Stomach (tissue), 9 donors: ENCODE results near the gene INSIG1. TPM values are rescaled to one million over a fixed set of nuclear protein-coding genes. Genes with fewer than 3 reads are reported as not detected.

ENCODE experiments used
- DNase-seq, 2 donors: peaks; one replicate each; pipeline versions ENCODE4 v3.0.0 to v3.0.0-alpha.2; 2013 to 2019
- H3K27ac ChIP-seq, 5 donors: fragments of 200-600 bp in 4 of 5; sonication (generic) in 4 of 5; one replicate each; pipeline ENCODE4 v1.5.1; 2013 to 2019; ENCODE audit warnings: mild to moderate bottlenecking in 1 of 5, moderate library complexity in 1 of 5
- H3K27me3 ChIP-seq, 3 donors: fragments of 200-600 bp; sonication (generic); one replicate each; pipeline ENCODE4 v1.5.1; 2017 to 2019; ENCODE audit warnings: mixed run types in 1 of 3
- H3K36me3 ChIP-seq, 4 donors: fragments of 200-600 bp; sonication (generic); 1 replicate in 3 of 4; 2 replicates in 1 of 4; pipeline ENCODE4 v1.5.1; 2016 to 2019
- H3K4me1 ChIP-seq, 4 donors: fragments of 200-600 bp; sonication (generic); one replicate each; pipeline ENCODE4 v1.5.1; 2016 to 2019
- H3K4me3 ChIP-seq, 4 donors: fragments of 200-600 bp; sonication (generic) in 3 of 4; one replicate each; pipeline ENCODE4 v1.5.1; 2016 to 2019; ENCODE audit warnings: mild to moderate bottlenecking in 1 of 4
- H3K9me3 ChIP-seq, 4 donors: fragments of 200-600 bp; sonication (generic); one replicate each; pipeline ENCODE4 v1.5.1; 2016 to 2019
- EP300 ChIP-seq: sonication (generic); formaldehyde crosslinking; IDR thresholded peaks from one replicate; pipeline ENCODE4 v1.6.1; 2017; ENCODE audit warnings: antibody characterized with exemption
- POLR2A ChIP-seq, 4 donors: fragments of 450-650 bp; IDR thresholded peaks; one replicate each; pipeline ENCODE4 v1.6.1; 2016; ENCODE audit warnings: antibody characterized with exemption in 4 of 4, control low read depth in 2 of 4, mild to moderate bottlenecking in 1 of 4, moderate library complexity in 1 of 4
- POLR2AphosphoS5 ChIP-seq, 3 donors: sonication (generic); formaldehyde crosslinking; IDR thresholded peaks; one replicate each; pipeline ENCODE4 v1.6.1; 2016; ENCODE audit warnings: antibody characterized with exemption in 3 of 3
- WGBS, 5 donors: extraction: QIAGEN DNeasy Blood & Tissue Kit in 3 of 5; methylation state at CpG; one replicate each; pipeline versions ENCODE4 v1.1.5 to v1.1.7; 2013 to 2018; 5-methylcytosine and 5-hydroxymethylcytosine counted together
- intact Hi-C: fragments of 100-400 bp; cut with DNase I; formaldehyde crosslinking; loops from one replicate; pipeline ENCODE4 v1.15.1; 2023; ENCODE audit warnings: low total_unique reads
- polyA plus RNA-seq, 3 donors: library from polyadenylated mRNA; stranded (reverse); fragments of 200-250 nt; gene quantifications; one replicate each; pipeline ENCODE4 v1.2.3, GENCODE V29; 2013
- total RNA-seq, 5 donors: library from RNA; depleted of rRNA; stranded (reverse); fragments of >200 nt; gene quantifications; one replicate each; pipeline versions ENCODE4 v1.1.0 to v1.2.3, GENCODE V29; 2014 to 2016
- TF ChIP-seq, protein P1 (sequence below), 7 experiments: fragments of 450-650 bp in 4 of 7; fragments of 200-600 bp in 3 of 7; sonication (generic) in 3 of 7; IDR thresholded peaks; one replicate each; pipeline ENCODE4 v1.5.1; 2016 to 2019; ENCODE audit warnings: antibody characterized with exemption in 7 of 7, control low read depth in 2 of 7, mild to moderate bottlenecking in 1 of 7
- donor health status: healthy with polysubstance abuse.
- donor health status: Bipolar disorder and iron deficiency.
- donor health status: healthy.

Gene INSIG1
- total and polyA plus RNA-seq, 8 donors = 9.9 to 65.2 (median 34.2) TPM

DNA sequence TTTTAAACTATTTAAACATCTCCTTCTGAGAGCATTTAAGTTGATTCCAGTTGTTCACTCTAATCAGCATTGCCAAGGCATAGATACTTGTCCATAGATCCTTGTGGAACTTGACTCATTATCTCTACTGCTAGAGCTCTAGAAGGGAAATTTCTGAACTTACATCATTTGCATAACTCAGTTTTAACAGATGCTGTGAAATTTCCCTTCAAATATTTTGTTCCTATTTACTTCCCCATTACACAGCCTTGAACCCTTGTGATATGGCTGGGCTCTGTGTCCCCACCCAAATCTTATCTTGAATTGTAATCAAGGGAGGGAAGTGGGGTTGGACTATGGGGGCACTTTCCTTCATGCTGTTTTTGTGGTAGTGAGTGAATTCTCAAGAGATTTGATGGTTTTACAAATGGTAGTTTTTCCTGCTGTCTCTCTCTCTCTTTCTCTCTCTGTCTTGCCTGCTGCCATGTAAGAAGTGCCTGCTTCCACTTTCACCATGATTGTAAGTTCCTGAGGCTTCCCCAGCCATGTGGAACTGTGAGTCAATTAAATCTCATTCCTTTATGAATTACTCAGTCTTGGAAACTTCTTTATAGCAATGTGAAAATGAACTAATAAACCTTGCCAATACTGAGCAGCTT, 25.4 kb downstream of the INSIG1 start:
- H3K9me3 ChIP-seq = no peaks in the 10 kb centered on the region
- DNase-seq = no peak
- no peak overlapping the region for H3K27ac ChIP-seq
- H3K36me3 ChIP-seq = no peaks in the 10 kb centered on the region
- H3K27me3 ChIP-seq = peaks cover 0 to 34% (median 0%) of the 10 kb centered on the region in 3 donors
- no peak for TF ChIP-seq EP300
- no peak for TF ChIP-seq POLR2A (IDR thresholded peaks at IDR 0.05)
- TF ChIP-seq POLR2AphosphoS5 (IDR thresholded peaks at IDR 0.05) = no peak
- TF ChIP-seq, protein P1, sequence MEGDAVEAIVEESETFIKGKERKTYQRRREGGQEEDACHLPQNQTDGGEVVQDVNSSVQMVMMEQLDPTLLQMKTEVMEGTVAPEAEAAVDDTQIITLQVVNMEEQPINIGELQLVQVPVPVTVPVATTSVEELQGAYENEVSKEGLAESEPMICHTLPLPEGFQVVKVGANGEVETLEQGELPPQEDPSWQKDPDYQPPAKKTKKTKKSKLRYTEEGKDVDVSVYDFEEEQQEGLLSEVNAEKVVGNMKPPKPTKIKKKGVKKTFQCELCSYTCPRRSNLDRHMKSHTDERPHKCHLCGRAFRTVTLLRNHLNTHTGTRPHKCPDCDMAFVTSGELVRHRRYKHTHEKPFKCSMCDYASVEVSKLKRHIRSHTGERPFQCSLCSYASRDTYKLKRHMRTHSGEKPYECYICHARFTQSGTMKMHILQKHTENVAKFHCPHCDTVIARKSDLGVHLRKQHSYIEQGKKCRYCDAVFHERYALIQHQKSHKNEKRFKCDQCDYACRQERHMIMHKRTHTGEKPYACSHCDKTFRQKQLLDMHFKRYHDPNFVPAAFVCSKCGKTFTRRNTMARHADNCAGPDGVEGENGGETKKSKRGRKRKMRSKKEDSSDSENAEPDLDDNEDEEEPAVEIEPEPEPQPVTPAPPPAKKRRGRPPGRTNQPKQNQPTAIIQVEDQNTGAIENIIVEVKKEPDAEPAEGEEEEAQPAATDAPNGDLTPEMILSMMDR (IDR thresholded peaks at IDR 0.05) = no peak
- H3K4me3 ChIP-seq = no peak overlapping the region
- no peaks in the 10 kb centered on the region for H3K4me1 ChIP-seq
- intact Hi-C loops = no loop called here

DNA sequence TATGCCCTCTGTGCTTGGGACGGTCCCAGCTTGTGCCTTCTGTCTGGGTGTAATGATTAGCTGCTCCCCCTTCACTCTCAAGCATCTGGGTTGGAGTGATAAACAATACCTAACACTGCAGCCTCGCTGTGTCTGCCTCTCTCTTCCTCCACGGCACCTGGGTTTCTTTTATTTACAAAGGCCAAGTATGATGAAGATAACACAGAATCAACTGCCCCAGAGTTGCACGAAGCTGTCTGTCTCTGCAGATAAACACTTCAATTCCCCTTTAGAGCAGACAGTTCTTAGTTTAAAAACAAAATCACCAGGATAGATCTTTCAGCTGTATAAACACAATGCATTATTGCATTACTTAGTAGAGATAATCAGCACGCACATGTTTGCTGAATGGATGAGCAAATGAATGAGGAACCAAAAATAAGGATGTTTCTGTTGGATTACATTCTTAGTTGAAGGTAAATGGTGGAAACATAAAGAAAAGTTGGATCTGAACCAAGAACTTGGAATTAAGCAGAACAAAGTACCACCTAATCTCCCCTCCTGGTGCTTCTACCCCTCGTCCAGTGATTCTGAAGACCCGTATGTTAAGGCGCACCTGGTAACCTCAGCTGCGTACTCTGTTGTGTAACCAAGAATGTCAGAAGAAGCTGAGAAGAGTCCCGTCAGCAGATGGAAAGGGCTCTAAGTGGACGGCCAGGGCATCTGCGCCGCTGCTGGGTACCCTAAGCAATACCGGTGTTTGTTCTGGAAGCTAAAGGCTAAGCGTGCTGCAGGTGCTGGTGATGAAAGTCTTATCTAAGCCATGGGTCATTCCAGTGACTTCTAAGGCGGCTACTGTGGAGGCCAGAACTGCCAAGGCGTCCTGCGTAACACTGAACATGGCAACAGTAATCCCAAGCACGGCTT, 26.6 kb downstream of the INSIG1 start:
- H3K27ac ChIP-seq = no peak overlapping the region
- no peak overlapping the region for H3K4me3 ChIP-seq
- TF ChIP-seq, protein P1 (IDR thresholded peaks at IDR 0.05) = no peak
- TF ChIP-seq POLR2AphosphoS5 (IDR thresholded peaks at IDR 0.05) (no peak), POLR2A (IDR thresholded peaks at IDR 0.05) (no peak), EP300 (no peak)
- intact Hi-C loops = no loop called here
- no peak for DNase-seq
- WGBS, 5 donors = 25 to 54% (median 41%) methylated on average over 18 to 19 of the region's 19 CpGs
- H3K27me3 ChIP-seq = peaks cover 0 to 34% (median 0%) of the 10 kb centered on the region in 3 donors
- no peaks in the 10 kb centered on the region for H3K9me3 ChIP-seq
- H3K36me3 ChIP-seq = no peaks in the 10 kb centered on the region
- H3K4me1 ChIP-seq = no peaks in the 10 kb centered on the region

DNA sequence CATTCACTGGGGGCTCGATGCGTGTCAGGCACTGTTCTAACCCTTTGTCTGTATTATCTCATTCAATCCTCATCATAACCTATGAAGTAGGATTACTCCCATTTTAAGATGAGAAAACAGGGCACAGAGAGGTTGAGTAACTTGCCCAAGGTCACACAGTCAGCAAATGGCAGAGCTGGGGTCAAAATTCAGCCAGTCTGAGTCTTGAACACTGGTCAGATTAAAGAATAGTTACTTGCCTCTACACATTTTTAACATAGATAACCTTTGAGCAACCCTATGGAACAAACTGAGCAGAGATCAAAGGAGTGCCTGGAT, 27.2 kb downstream of the INSIG1 start:
- no peaks in the 10 kb centered on the region for H3K9me3 ChIP-seq
- 70 to 94% (median 86%) methylated on average over 2 of the region's 2 CpGs for WGBS, 5 donors
- TF ChIP-seq EP300 (no peak), POLR2AphosphoS5 (IDR thresholded peaks at IDR 0.05) (no peak)
- intact Hi-C loops = no loop called here
- DNase-seq = no peak
- no peaks in the 10 kb centered on the region for H3K36me3 ChIP-seq
- peaks cover 0 to 34% (median 0%) of the 10 kb centered on the region in 3 donors for H3K27me3 ChIP-seq
- H3K4me1 ChIP-seq = no peaks in the 10 kb centered on the region
- no peak overlapping the region for H3K27ac ChIP-seq
- H3K4me3 ChIP-seq = no peak overlapping the region

DNA sequence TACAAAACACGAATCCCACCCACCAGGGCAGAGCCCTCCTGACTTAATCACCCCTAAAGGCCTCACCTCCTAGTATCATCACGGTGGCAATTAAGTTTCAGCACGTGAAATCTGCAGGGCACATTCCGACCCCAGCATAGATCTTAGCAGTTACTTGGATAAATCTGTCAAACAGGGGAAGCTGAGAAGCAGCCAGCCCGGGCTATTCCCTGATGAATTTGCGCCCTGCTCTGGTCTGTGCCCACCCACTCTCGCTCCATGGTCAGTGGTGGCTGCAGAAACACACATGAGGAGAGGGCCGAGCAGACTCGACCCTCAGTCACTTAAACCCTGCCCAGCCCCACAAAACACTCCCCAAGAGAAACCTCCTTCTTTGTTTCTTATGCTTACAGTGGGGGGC, 28.7 kb downstream of the INSIG1 start:
- intact Hi-C loops = no loop called here
- H3K4me3 ChIP-seq = no peak overlapping the region
- no peak for DNase-seq
- no peaks in the 10 kb centered on the region for H3K36me3 ChIP-seq
- 46 to 68% (median 62%) methylated on average over 9 of the region's 9 CpGs for WGBS, 5 donors
- TF ChIP-seq POLR2AphosphoS5 (IDR thresholded peaks at IDR 0.05) (no peak), POLR2A (IDR thresholded peaks at IDR 0.05) (no peak), EP300 (no peak)
- TF ChIP-seq, protein P1 (IDR thresholded peaks at IDR 0.05) = no peak
- H3K9me3 ChIP-seq = no peaks in the 10 kb centered on the region
- H3K27ac ChIP-seq = no peak overlapping the region
- peaks cover 0 to 37% (median 0%) of the 10 kb centered on the region in 3 donors for H3K27me3 ChIP-seq
- no peaks in the 10 kb centered on the region for H3K4me1 ChIP-seq
